K562 (cell line): ENCODE results near the gene AP1AR. TPM values are rescaled to one million over a fixed set of nuclear protein-coding genes. Genes with fewer than 3 reads are reported as not detected.
A peak's percentile ranks its signal among the peaks of the same experiment; 100 is the strongest.

ENCODE experiments used
- ADNP ChIP-seq: fragments of 200-800 bp; sonication (Bioruptor generic); IDR thresholded peaks from 2 replicates; pipeline ENCODE4 v1.6.1; 2016; ENCODE audit warnings: missing genetic modification characterization, missing compliant biosample characterization
- ARID2 ChIP-seq: fragments of 450-650 bp; IDR thresholded peaks from 2 replicates; pipeline ENCODE4 v1.6.1; 2017; ENCODE audit warnings: antibody characterized with exemption, mild to moderate bottlenecking
- CEBPB ChIP-seq: fragments of 450-650 bp; IDR thresholded peaks from 2 replicates; pipeline ENCODE4 v1.6.1; 2016; ENCODE audit warnings: missing genetic modification characterization, missing compliant biosample characterization
- DPF2 ChIP-seq: fragments of 450-650 bp; IDR thresholded peaks from 2 replicates; pipeline ENCODE4 v1.6.1; 2016
- EP400 ChIP-seq: fragments of 450-650 bp; IDR thresholded peaks from 2 replicates; pipeline ENCODE4 v1.6.1; 2017; ENCODE audit warnings: antibody characterized with exemption, mild to moderate bottlenecking, moderate library complexity
- FOXP1 ChIP-seq: sonication (generic); formaldehyde crosslinking; IDR thresholded peaks from 2 replicates; pipeline ENCODE4 v1.8.0; 2022; ENCODE audit warnings: mild to moderate bottlenecking, missing genetic modification reagents
- ILF3 ChIP-seq: fragments of 450-650 bp; IDR thresholded peaks from 2 replicates; pipeline ENCODE4 v1.6.1; 2018; ENCODE audit warnings: antibody characterized with exemption, mild to moderate bottlenecking, moderate library complexity, borderline replicate concordance
- IRF1 ChIP-seq: sonication (generic); formaldehyde crosslinking; IDR thresholded peaks from 2 replicates; pipeline ENCODE4 v1.8.0; 2022; ENCODE audit warnings: missing genetic modification reagents, mild to moderate bottlenecking, borderline replicate concordance
- MTA2 ChIP-seq: fragments of 450-650 bp; IDR thresholded peaks from 2 replicates; pipeline ENCODE4 v1.6.1; 2016; ENCODE audit warnings: low read depth
- MXD1 ChIP-seq: fragments of 250-450 bp; sonication (Bioruptor Pico); IDR thresholded peaks from 2 replicates; pipeline ENCODE4 v1.8.0; 2021; ENCODE audit warnings: borderline replicate concordance, mild to moderate bottlenecking, moderate library complexity; ENCODE audit not compliant: poor library complexity, severe bottlenecking
- MYBL2 ChIP-seq, 2 experiments: fragments of 450-650 bp in 1 of 2; sonication (generic) in 1 of 2; formaldehyde crosslinking in 1 of 2; IDR thresholded peaks; 2 replicates each; pipeline versions ENCODE4 v1.6.1 to v1.8.1; 2017 to 2022; ENCODE audit warnings: borderline replicate concordance in 1 of 2, inconsistent platforms in 1 of 2, low read depth in 1 of 2, mild to moderate bottlenecking in 1 of 2, missing genetic modification reagents in 1 of 2, moderate library complexity in 1 of 2
- POU5F1 ChIP-seq: fragments of 150-350 bp; IDR thresholded peaks from 2 replicates; pipeline ENCODE4 v1.6.1; 2014; ENCODE audit warnings: borderline replicate concordance, low read length, low read depth, mild to moderate bottlenecking; ENCODE audit not compliant: partially characterized antibody
- TAL1 ChIP-seq: fragments of 450-650 bp; IDR thresholded peaks from 2 replicates; pipeline ENCODE4 v1.6.1; 2016; ENCODE audit warnings: mild to moderate bottlenecking
- TCF7 ChIP-seq: sonication (generic); IDR thresholded peaks from 2 replicates; pipeline ENCODE4 v1.6.1; 2016; ENCODE audit warnings: antibody characterized with exemption, borderline replicate concordance
- ZBTB17 ChIP-seq: fragments of 450-650 bp; formaldehyde crosslinking; IDR thresholded peaks from 2 replicates; pipeline ENCODE4 v1.4.0; 2020; ENCODE audit warnings: mild to moderate bottlenecking
- ZNF3 ChIP-seq: fragments of 250-450 bp; sonication (Bioruptor Pico); IDR thresholded peaks from 2 replicates; pipeline ENCODE4 v1.5.0; 2021; ENCODE audit warnings: mild to moderate bottlenecking, moderate library complexity
- ZNF407 ChIP-seq: fragments of 450-650 bp; IDR thresholded peaks from 2 replicates; pipeline ENCODE4 v1.6.1; 2016; ENCODE audit warnings: low read depth
- polyA plus RNA-seq, 8 experiments: library from polyadenylated mRNA; depleted of rRNA in 4 of 8; stranded (reverse) in 5 of 8; unstranded in 3 of 8; fragments of >200 nt; fragmentation: Nextera tagmentation in 2 of 8; fragmentation: Illumina TruSeq in 1 of 8; extraction: Ambion mirVana in 2 of 8; extraction: Trizol in 1 of 8; gene quantifications; 2 replicates each; pipeline versions ENCODE4 v1.2.1 to v1.2.3, GENCODE V29; 2011 to 2014; ENCODE audit warnings: inconsistent platforms in 1 of 8, missing spikeins in 1 of 8
- total RNA-seq, 7 experiments: library from RNA; depleted of rRNA in 6 of 7; stranded (reverse); fragments of >200 nt in 6 of 7; fragmentation: Illumina TruSeq in 2 of 7; extraction: Trizol in 2 of 7; gene quantifications; 2 replicates each; pipeline versions ENCODE4 v1.2.1 to v1.2.3, GENCODE V29; 2011 to 2021; ENCODE audit warnings: low replicate concordance in 1 of 7

AP1AR gene
- total and polyA plus RNA-seq, 9 of the 15 experiments (the other 6 are each of a cell fraction or from before 2014, with no cell fraction given) = 2.6 to 20.7 (median 12.2) TPM

- TF ChIP-seq EP400 (peak; percentile 33; the same call in 1 of the 2 replicates), MTA2 (no peak), ILF3 (no peak), ZBTB17 (CRISPR knock-in tag) (no peak), FOXP1 (CRISPR knock-in tag) (no peak), IRF1 (CRISPR knock-in tag) (no peak), ZNF407 (no peak), ZNF3 (CRISPR knock-in tag) (no peak), MYBL2 (IDR thresholded peaks at IDR 0.05; ENCODE audit: low read depth) (peak; percentile 75), MYBL2 (CRISPR knock-in tag; IDR thresholded peaks at IDR 0.05; ENCODE audit: borderline replicate concordance) (no peak), ADNP (tag) (no peak), TAL1 (no peak), ARID2 (no peak), POU5F1 (no peak), CEBPB (tag) (peak; percentile 99), DPF2 (0 out of 2 replicates have a peak, but pooled peaks have one; percentile 26), TCF7 (no peak), MXD1 (CRISPR knock-in tag) (no peak)
Measured at GRCh38 chr4:112296949-112297880, 65.6 kb downstream of the AP1AR start, which contains the start of gene ALPK1 (continued).
